Activated CD4-positive, alpha-beta T cell treated with anti-CD3 and anti-CD28 coated beads, Interleukin-10, Interleukin-2, amounts not matched to agents 100 ng/mL and 50 ng/mL, durations not matched to agents 16 hours and 8 hours (primary cell): ENCODE results near the gene RASA3.
A peak's percentile ranks its signal among the peaks of the same experiment; 100 is the strongest.
"Not testable (repeated sequence)": the region's sequence is repeated elsewhere in the genome, so short reads cannot be mapped to it uniquely, and the experiment has no call there.

ENCODE experiments used
- DNase-seq: peaks from one replicate; pipeline ENCODE4 v3.0.0-alpha.2; 2020

RASA3 gene

GRCh38 chr13:114142137-114142550, 9.7 kb upstream of the RASA3 start:
- no peak for DNase-seq

- no peak for DNase-seq
Measured at GRCh38 chr13:114141261-114141996, 9.0 kb upstream of the RASA3 start.

GRCh38 chr13:114140906-114141250, 8.5 kb upstream of the RASA3 start:
- DNase-seq: peak; percentile 15

- DNase-seq: no peak
Measured at GRCh38 chr13:114140131-114140905, 7.9 kb upstream of the RASA3 start.

GRCh38 chr13:114136576-114136975, 4.2 kb upstream of the RASA3 start:
- DNase-seq: no peak

GRCh38 chr13:114135731-114136171, 3.3 kb upstream of the RASA3 start:
- DNase-seq: no peak

- DNase-seq: no peak
Measured at GRCh38 chr13:114134944-114135610, 2.7 kb upstream of the RASA3 start.

- DNase-seq: no peak
Measured at GRCh38 chr13:114134111-114134943, 1.9 kb upstream of the RASA3 start.

- DNase-seq: not testable (repeated sequence)
Measured at GRCh38 chr13:114133552-114133951, 1.1 kb upstream of the RASA3 start.

- not testable (repeated sequence) for DNase-seq
Measured at GRCh38 chr13:114133126-114133525, 703 bp upstream of the RASA3 start.

- peak; percentile 16 for DNase-seq
Measured at GRCh38 chr13:114131583-114132418, 622 bp downstream of the RASA3 start.

GRCh38 chr13:114130837-114131582, 1.4 kb downstream of the RASA3 start:
- DNase-seq: peak; percentile 81

GRCh38 chr13:114130131-114130836, 2.1 kb downstream of the RASA3 start:
- no peak for DNase-seq

- peak; percentile 53 for DNase-seq
Measured at GRCh38 chr13:114129649-114130062, 2.8 kb downstream of the RASA3 start.

GRCh38 chr13:114128624-114129522, 3.5 kb downstream of the RASA3 start:
- peak; percentile 91 for DNase-seq

GRCh38 chr13:114128348-114128623, 4.1 kb downstream of the RASA3 start:
- DNase-seq: no peak

- no peak for DNase-seq
Measured at GRCh38 chr13:114127473-114128347, 4.7 kb downstream of the RASA3 start.

GRCh38 chr13:114126789-114127472, 5.5 kb downstream of the RASA3 start:
- DNase-seq: no peak
